HG02943 (cell line): ENCODE measurements around the gene MFN2.
"Not testable (repeated sequence)": the region's sequence is repeated elsewhere in the genome, so short reads cannot be mapped to it uniquely, and the experiment has no call there.

Source experiments
- ATAC-seq: cut with Tn5 transposase; IDR thresholded peaks from one replicate; pipeline ENCODE4 v1.9.1; 2021; ENCODE audit warnings: mild to moderate bottlenecking, low read depth, moderate library complexity; ENCODE audit not compliant: unreplicated experiment

MFN2 gene

GRCh38 chr1:11991969-11992676 is 11.9 kb downstream of the MFN2 start:
- ATAC-seq, result no peak

- ATAC-seq, result no peak
Observed at GRCh38 chr1:11997081-11997850, 17.0 kb downstream of the MFN2 start.

DNA sequence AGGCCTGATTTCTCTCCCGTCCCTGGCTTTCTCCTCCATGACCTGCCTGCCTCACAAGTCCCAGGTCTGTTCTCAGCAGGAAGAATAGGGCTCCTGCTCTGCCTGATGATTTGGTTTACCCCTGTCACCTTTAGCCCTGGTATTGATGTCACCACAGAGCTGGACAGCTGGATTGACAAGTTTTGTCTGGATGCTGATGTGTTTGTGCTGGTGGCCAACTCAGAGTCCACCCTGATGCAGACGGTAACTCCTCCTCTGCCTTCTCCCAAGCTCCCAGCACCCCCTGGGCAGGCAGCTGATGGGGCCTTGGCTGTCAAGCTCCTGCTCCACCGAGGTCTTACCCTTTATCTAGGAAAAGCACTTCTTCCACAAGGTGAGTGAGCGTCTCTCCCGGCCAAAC is 18.4 kb downstream of the MFN2 start:
- no peak for ATAC-seq

DNA sequence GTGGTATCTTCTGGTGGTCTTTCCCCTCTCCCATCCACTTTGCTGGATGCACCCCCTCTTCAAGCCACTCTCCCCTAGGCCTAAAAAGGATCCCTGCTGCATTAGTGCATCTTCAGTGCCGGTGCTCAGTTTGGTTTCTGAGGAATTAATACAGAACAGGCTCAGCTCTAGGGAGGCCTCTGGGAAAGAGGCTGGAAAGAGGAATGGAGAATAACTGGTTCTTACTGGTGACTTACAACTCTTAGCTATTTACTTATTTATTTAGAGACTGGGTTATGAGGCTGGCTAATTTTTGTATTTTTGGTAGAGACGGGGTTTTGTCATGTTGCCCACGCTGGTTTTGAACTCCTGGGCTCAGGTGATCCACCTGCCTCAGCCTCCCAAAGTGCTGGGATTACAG is 19.0 kb downstream of the MFN2 start:
- ATAC-seq, result no peak

DNA sequence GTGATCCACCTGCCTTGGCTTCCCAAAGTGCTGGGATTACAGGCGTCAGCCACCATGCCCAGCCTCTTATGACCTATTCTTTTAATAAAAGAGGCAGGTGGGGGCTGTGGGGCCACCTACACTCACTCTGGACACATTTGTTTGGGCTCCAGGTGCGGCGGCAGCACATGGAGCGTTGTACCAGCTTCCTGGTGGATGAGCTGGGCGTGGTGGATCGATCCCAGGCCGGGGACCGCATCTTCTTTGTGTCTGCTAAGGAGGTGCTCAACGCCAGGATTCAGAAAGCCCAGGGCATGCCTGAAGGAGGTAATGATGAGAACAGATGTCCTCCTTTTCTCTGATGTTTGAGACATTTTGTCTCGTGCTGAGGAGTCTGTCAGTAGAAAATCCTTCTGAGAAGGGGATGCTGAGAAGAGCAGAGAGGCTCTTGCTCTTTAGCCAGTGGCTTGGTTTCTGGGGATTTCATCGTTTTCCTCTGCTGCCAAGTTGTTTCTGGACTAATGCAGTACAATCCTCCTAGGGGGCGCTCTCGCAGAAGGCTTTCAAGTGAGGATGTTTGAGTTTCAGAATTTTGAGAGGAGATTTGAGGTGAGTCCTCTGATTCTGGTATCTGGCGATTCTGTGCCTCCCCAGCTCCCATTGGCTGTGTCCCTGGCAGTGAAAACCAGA is 21.1 kb downstream of the MFN2 start:
- no peak for ATAC-seq

GRCh38 chr1:12001996-12002493 is 21.8 kb downstream of the MFN2 start:
- no peak for ATAC-seq

GRCh38 chr1:12003762-12004161 is 23.5 kb downstream of the MFN2 start:
- ATAC-seq, result no peak

DNA sequence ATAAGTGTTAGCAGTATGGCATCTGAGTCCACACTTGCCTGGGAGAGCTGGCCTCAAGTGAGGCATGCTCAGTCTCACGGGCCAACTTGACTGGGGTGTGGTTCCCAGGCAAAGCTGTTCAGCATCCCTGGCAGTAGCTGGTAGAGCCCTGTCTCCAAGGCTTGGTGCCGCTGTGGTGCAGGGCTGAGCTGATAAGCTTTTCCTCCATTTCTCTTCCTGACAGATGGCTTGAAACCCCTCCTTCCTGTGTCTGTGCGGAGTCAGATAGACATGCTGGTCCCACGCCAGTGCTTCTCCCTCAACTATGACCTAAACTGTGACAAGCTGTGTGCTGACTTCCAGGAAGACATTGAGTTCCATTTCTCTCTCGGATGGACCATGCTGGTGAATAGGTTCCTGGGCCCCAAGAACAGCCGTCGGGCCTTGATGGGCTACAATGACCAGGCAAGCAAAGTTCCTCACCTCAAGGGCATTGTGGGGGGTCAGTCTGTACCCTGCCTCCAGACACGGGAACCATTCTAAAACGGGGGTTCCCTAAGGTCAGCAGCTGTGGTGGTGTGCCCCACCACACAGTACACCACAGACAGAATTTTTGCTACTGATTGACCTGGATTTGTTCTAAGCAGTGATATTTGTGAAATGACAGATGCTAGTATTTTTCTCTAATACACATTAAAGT is 25.4 kb downstream of the MFN2 start:
- no peak for ATAC-seq

DNA sequence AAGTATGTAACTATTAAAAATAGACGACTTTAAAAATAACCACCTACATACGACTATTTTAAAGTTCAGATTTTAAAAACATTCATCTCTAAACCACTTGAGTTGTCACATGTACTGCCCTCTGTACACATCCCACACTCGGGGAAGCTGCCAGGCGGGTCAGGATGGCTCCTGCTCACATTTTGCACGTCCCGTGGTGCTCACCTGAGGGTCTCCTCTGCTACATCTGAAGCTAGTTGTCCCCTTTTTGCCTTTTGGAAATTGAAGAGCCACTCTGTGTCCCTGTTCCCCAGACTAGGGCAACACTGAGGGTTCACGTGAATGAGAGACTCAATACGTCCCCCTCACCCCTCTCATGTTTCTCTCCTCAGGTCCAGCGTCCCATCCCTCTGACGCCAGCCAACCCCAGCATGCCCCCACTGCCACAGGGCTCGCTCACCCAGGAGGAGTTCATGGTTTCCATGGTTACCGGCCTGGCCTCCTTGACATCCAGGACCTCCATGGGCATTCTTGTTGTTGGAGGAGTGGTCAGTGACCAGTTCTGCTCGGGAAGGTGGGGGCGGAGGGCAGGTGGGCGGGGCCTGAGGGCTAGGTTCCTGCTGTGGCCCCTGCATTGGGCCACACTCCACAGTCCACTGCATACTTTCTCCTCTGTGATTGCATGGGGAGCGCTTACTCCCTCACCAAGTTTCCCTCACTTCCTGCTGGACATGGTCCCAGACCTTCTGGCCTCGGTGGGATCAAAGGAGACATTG is 26.1 kb downstream of the MFN2 start:
- ATAC-seq, result no peak

- no peak for ATAC-seq
Observed at GRCh38 chr1:12007204-12007603, 27.0 kb downstream of the MFN2 start.

GRCh38 chr1:12008355-12008754 is 28.1 kb downstream of the MFN2 start:
- ATAC-seq, result not testable (repeated sequence)

GRCh38 chr1:12009318-12009947 is 29.2 kb downstream of the MFN2 start:
- ATAC-seq, result no peak

- ATAC-seq, result no peak
Observed at GRCh38 chr1:12010746-12011570, 30.7 kb downstream of the MFN2 start.

- no peak for ATAC-seq
Observed at GRCh38 chr1:12011998-12012397, 31.8 kb downstream of the MFN2 start.

DNA sequence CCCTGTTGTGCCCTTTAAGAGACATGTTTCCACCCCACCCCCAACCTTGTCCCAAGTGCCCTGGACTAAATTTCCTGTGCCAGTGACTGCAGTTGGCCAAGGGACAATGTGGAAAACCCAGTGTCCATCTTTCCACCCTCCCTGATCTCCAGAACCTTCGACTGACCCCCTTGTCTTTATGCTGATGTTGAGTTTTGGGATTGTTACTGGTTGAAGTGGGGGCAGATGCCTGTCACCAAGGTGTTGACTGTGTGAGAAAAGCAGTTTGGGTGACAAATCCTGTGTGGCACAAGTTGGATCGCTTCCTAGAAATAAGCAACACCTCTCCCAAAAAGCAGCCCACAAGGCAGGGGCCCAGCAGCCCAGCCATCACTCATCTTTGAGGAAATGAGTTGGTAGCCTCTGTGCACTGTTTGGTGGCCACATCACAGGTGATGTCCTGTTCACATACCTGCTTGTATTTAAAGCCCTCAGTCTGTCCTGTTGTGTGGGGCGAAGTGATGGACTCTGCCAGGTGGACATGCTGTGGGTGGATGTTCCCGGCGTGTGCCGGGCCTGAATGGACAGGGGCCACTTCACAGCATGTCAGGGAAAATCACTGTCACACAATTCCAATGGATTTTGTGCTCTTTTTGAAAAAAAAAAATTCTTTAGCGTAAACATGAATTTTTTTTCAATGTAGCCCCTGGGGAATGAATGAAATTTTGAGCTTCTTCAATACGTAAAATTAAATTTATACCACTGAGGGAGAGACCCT is 32.5 kb downstream of the MFN2 start:
- ATAC-seq, result no peak

DNA sequence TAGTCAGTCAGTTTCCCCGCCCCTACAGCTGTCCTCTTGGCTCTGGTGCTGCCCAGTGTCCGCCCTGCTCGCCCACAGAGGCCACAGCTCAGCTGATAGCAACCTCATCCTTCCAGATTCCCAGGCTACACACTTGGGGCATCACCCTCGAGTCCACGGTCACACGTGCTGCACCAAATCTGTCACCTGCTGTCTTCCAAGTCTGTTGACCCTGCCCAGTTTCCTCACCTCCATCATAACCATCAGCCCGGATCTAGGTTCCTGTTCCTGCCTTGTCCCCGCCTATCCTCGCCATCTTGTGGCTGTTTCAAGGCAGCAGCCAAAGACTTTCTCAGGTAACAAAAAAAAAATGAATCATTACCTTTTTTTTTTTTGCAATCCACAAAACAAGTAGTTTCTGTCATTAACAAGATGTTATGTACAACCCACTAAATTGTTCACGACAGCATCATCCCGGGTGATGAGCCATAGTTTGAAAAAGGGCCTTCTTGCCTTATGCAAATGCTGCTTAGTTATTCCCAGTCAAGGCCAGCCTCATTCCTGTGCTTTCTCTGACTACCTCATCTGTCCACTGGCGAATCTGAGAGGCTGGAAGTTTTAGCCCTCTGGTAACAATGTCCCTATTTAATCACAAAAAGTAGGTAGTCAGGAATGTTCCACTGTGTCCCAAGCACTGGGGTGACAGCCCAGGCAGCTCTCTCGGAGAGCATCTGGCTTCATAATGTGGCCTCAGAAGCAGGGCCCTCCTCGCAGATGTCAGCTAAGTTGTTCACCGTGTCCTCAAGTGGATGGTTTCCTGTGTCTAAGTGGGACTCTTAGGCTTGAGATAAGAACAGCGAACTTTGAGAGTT is 34.1 kb downstream of the MFN2 start:
- no peak for ATAC-seq

DNA sequence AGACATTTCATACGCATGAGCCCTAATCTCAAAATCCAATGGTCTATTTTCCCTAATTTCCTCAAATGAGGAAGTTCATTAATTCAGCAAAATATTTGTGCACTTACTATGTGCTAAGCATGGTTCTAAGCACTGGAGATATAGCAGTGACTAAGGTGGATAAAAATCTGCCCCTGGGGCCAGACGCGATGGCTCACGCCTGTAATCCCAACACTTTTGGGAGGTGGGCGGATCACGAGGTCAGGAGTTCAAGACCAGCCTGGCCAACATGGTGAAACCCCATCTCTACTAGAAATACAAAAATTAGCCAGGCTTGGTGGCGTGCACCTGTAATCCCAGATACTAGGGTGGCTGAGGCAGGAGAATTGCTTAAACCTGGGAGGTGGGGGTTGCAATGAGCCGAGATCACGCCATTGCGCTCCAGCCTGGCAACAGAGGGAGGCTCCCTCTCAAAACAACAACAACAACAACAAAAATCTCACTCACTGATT is 34.8 kb downstream of the MFN2 start:
- ATAC-seq, result no peak
